NT2/D1 (cell line): ENCODE data around the gene RTP2.

ENCODE experiments used
- SUZ12 ChIP-seq: IDR thresholded peaks from 2 replicates; pipeline ENCODE4 v1.6.1; 2011; ENCODE audit not compliant: insufficient read length, insufficient read depth; ENCODE audit errors: extremely low read depth
- YY1 ChIP-seq: IDR thresholded peaks from 2 replicates; pipeline ENCODE4 v1.6.1; 2011; ENCODE audit not compliant: insufficient read length, insufficient read depth
- ZNF274 ChIP-seq: IDR thresholded peaks from 2 replicates; pipeline ENCODE4 v1.6.1; 2011; ENCODE audit warnings: mild to moderate bottlenecking, low read depth, low read length

DNA sequence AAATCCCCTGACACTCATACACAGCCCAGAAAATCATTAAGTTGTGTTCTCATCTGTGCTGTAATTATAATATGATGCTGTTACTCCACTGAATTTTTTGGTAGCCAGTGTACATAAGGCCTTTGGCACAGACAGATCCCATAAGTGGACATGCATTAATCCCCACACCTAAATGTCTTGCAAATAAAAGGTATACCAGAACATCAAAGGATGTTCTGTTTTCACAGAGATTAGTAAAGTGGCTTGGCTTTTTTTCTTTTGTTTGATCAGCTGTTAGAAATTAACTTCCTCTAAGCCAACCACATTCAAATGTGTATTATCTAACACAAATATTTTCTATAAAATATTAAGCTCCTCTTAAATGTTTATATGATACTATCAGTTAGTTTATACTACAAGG lies 34.8 kb downstream of the RTP2 start:
- TF ChIP-seq ZNF274 (no peak), YY1 (no peak), SUZ12 (no peak)
